IMR-90 (cell line): ENCODE results near the gene NGEF. TPM values are rescaled to one million over a fixed set of nuclear protein-coding genes. Genes with fewer than 3 reads are reported as not detected.

Experiments
- ATAC-seq: fragments of 200-7000 bp; cut with Tn5 transposase; 2 replicates; pipeline ENCODE4 v1.9.1; 2020; ENCODE audit warnings: low read depth, mild to moderate bottlenecking, moderate library complexity
- BruUV-seq: library from RNA; stranded (reverse); fragments of 400-500 nt; replicated peaks from 2 replicates; lab custom pipeline; 2021; lab: Mats Ljungman, UMichigan
- CTCF ChIA-PET: fragments of 300-600 bp; formaldehyde crosslinking; extraction: SDS; loops from one replicate; lab custom pipeline; 2021; ENCODE audit warnings: antibody characterized with exemption; lab: Yijun Ruan, JAX
- POLR2A ChIA-PET: fragments of 300-600 bp; sonication (Branson Sonifier 250); formaldehyde crosslinking; loops from one replicate; lab custom pipeline; 2022; ENCODE audit warnings: antibody characterized with exemption; ENCODE audit not compliant: unreplicated experiment; lab: Charles Lee
- DNase-seq: peaks from one replicate; pipeline ENCODE4 v3.0.0; 2013
- H2AFZ ChIP-seq: replicated peaks from 2 replicates; pipeline ENCODE3; 2013; ENCODE audit warnings: low read length, mild to moderate bottlenecking; ENCODE audit not compliant: poor library complexity
- H2AK5ac ChIP-seq: 2 replicates; pipeline ENCODE4 v1.6.1; 2013; ENCODE audit warnings: low read depth, low read length, inconsistent platforms
- H2AK9ac ChIP-seq: replicated peaks from 2 replicates; pipeline ENCODE3; 2013; ENCODE audit warnings: mild to moderate bottlenecking, low read depth, low read length, moderate library complexity; ENCODE audit not compliant: poor library complexity
- H2BK120ac ChIP-seq: 2 replicates; pipeline ENCODE4 v1.6.1; 2013; ENCODE audit warnings: low read depth, low read length, inconsistent platforms
- H2BK15ac ChIP-seq: 3 replicates; pipeline ENCODE4 v1.6.1; 2013; ENCODE audit warnings: low read depth, low read length, inconsistent platforms
- H2BK20ac ChIP-seq: 2 replicates; pipeline ENCODE4 v1.6.1; 2013; ENCODE audit warnings: low read depth, mild to moderate bottlenecking, inconsistent platforms, low read length, moderate library complexity
- H2BK5ac ChIP-seq: 2 replicates; pipeline ENCODE4 v1.6.1; 2013; ENCODE audit warnings: mild to moderate bottlenecking, low read depth, low read length, inconsistent platforms; ENCODE audit not compliant: poor library complexity, severe bottlenecking
- H3K14ac ChIP-seq: replicated peaks from 2 replicates; pipeline ENCODE4 v1.6.1; 2013; ENCODE audit warnings: low read depth, low read length, inconsistent platforms
- H3K18ac ChIP-seq: 2 replicates; pipeline ENCODE4 v1.6.1; 2013; ENCODE audit warnings: low read depth, low read length, control low read depth
- H3K23ac ChIP-seq: 2 replicates; pipeline ENCODE4 v1.6.1; 2013; ENCODE audit warnings: low read depth, low read length, inconsistent platforms
- H3K27ac ChIP-seq: 2 replicates; pipeline ENCODE4 v1.5.1; 2013; ENCODE audit warnings: mild to moderate bottlenecking, control low read depth, low read length; ENCODE audit not compliant: insufficient read depth
- H3K27me3 ChIP-seq: 2 replicates; pipeline ENCODE4 v1.6.1; 2013; ENCODE audit warnings: low read length; ENCODE audit not compliant: control insufficient read depth, insufficient read depth
- H3K36me3 ChIP-seq: 2 replicates; pipeline ENCODE4 v1.6.1; 2013; ENCODE audit warnings: low read length, mixed read lengths; ENCODE audit not compliant: control insufficient read depth, insufficient read depth
- H3K4ac ChIP-seq: 2 replicates; pipeline ENCODE4 v1.6.1; 2013; ENCODE audit warnings: low read depth, low read length, inconsistent platforms
- H3K4me1 ChIP-seq: 2 replicates; pipeline ENCODE4 v1.6.1; 2013; ENCODE audit warnings: low read length, mixed read lengths; ENCODE audit not compliant: control insufficient read depth, insufficient read depth
- H3K4me2 ChIP-seq: 2 replicates; pipeline ENCODE4 v1.6.1; 2013; ENCODE audit warnings: low read depth, mild to moderate bottlenecking, control low read depth, low read length, moderate library complexity
- H3K4me3 ChIP-seq: 2 replicates; pipeline ENCODE4 v1.5.1; 2013; ENCODE audit warnings: low read depth, mild to moderate bottlenecking, control low read depth, low read length, moderate library complexity; ENCODE audit not compliant: insufficient read depth
- H3K56ac ChIP-seq: 2 replicates; pipeline ENCODE4 v1.6.1; 2013; ENCODE audit warnings: low read length, inconsistent platforms; ENCODE audit not compliant: insufficient read depth; ENCODE audit errors: extremely low read depth
- H3K79me1 ChIP-seq, 2 experiments: 2 replicates each; pipeline ENCODE4 v1.6.1; 2013; ENCODE audit warnings: low read length in 2 of 2, inconsistent platforms in 1 of 2, low read depth in 1 of 2
- H3K9ac ChIP-seq: 2 replicates; pipeline ENCODE4 v1.6.1; 2013; ENCODE audit warnings: low read depth, low read length, control low read depth
- H3K9me1 ChIP-seq: 2 replicates; pipeline ENCODE4 v1.6.1; 2013; ENCODE audit warnings: low read length, inconsistent platforms; ENCODE audit not compliant: insufficient read depth
- H3K9me3 ChIP-seq: 2 replicates; pipeline ENCODE4 v1.6.1; 2013; ENCODE audit warnings: low read length; ENCODE audit not compliant: control insufficient read depth, insufficient read depth
- H4K20me1 ChIP-seq: 2 replicates; pipeline ENCODE4 v1.6.1; 2013; ENCODE audit warnings: low read length, inconsistent platforms; ENCODE audit not compliant: insufficient read depth
- H4K5ac ChIP-seq: 2 replicates; pipeline ENCODE4 v1.6.1; 2013; ENCODE audit warnings: mild to moderate bottlenecking, low read depth, low read length, control low read depth
- H4K8ac ChIP-seq, 2 experiments: 2 replicates each; pipeline ENCODE4 v1.6.1; 2013; ENCODE audit warnings: low read depth in 2 of 2, low read length in 2 of 2, control low read depth in 1 of 2, inconsistent platforms in 1 of 2
- H4K91ac ChIP-seq: 2 replicates; pipeline ENCODE4 v1.6.1; 2013; ENCODE audit warnings: low read depth, low read length, inconsistent platforms; ENCODE audit not compliant: insufficient read depth
- BHLHE40 ChIP-seq: fragments of 150-350 bp; IDR thresholded peaks from 2 replicates; pipeline ENCODE4 v1.6.1; 2016; ENCODE audit warnings: mild to moderate bottlenecking, low read depth, low read length
- CEBPB ChIP-seq: IDR thresholded peaks from 2 replicates; pipeline ENCODE4 v1.6.1; 2012; ENCODE audit warnings: low read depth, low read length, improper control_type of control experiment
- FOS ChIP-seq: fragments of 150-350 bp; IDR thresholded peaks from 2 replicates; pipeline ENCODE4 v1.6.1; 2016; ENCODE audit warnings: low read depth, low read length
- MAZ ChIP-seq: IDR thresholded peaks from 2 replicates; pipeline ENCODE4 v1.6.1; 2012; ENCODE audit warnings: low read depth, mild to moderate bottlenecking, low read length, improper control_type of control experiment, moderate library complexity, borderline replicate concordance
- MXI1 ChIP-seq: IDR thresholded peaks from 2 replicates; pipeline ENCODE4 v1.6.1; 2012; ENCODE audit warnings: low read depth, mild to moderate bottlenecking, low read length, moderate library complexity, borderline replicate concordance
- NFE2L2 ChIP-seq: fragments of 150-350 bp; IDR thresholded peaks from 2 replicates; pipeline ENCODE4 v1.6.1; 2016; ENCODE audit warnings: low read depth, mild to moderate bottlenecking, low read length
- POLR2A ChIP-seq: IDR thresholded peaks from 2 replicates; pipeline ENCODE4 v1.6.1; 2012; ENCODE audit warnings: mild to moderate bottlenecking, low read depth, low read length
- RAD21 ChIP-seq: IDR thresholded peaks from 2 replicates; pipeline ENCODE4 v1.6.1; 2012; ENCODE audit warnings: low read length, improper control_type of control experiment
- RCOR1 ChIP-seq: IDR thresholded peaks from 2 replicates; pipeline ENCODE4 v1.6.1; 2012; ENCODE audit warnings: mild to moderate bottlenecking, low read length, improper control_type of control experiment; ENCODE audit not compliant: insufficient replicate concordance
- SMC3 ChIP-seq: fragments of 150-350 bp; IDR thresholded peaks from 2 replicates; pipeline ENCODE4 v1.6.1; 2016; ENCODE audit warnings: low read depth, mild to moderate bottlenecking, antibody characterized with exemption, low read length, moderate library complexity
- WGBS, 2 experiments: methylation state at CpG; one replicate each; pipeline versions ENCODE4 v1.1.5 to v1.1.7; 2013; ENCODE audit warnings: missing lambda C conversion rate in 2 of 2; ENCODE audit not compliant: insufficient read length in 1 of 2; ENCODE audit errors: extremely low coverage in 2 of 2; 5-methylcytosine and 5-hydroxymethylcytosine counted together
- dilution Hi-C: fragments of 300-500 bp; cut with HindIII; formaldehyde crosslinking; loops from one replicate; pipeline ENCODE4 v1.14.3; 2018; ENCODE audit warnings: low sequenced_read_pairs; ENCODE audit not compliant: unreplicated experiment
- in situ Hi-C: fragments of 300-500 bp; cut with MboI; formaldehyde crosslinking; loops from 3 replicates; pipeline ENCODE4 v1.14.3; 2019; ENCODE audit warnings: low sequenced_read_pairs, inconsistent platforms, mixed read lengths
- intact Hi-C: fragments of 100-400 bp; cut with micrococcal nuclease; formaldehyde crosslinking; loops from 2 replicates; pipeline ENCODE4 v1.10.0; 2022
- polyA plus RNA-seq, 3 experiments: library from polyadenylated mRNA; depleted of rRNA; stranded (reverse); fragments of >200 nt; gene quantifications; 2 replicates each; pipeline ENCODE4 v1.2.3, GENCODE V29; 2012; ENCODE audit warnings: low replicate concordance in 1 of 3
- total RNA-seq: library from RNA; depleted of rRNA; stranded (reverse); fragments of >200 nt; gene quantifications from 2 replicates; pipeline ENCODE4 v1.2.3, GENCODE V29; 2012
- TF ChIP-seq, protein P1 (sequence below): conservative IDR thresholded peaks from 2 replicates; pipeline ENCODE4 v1.5.1; 2012; ENCODE audit warnings: mild to moderate bottlenecking, low read depth, low read length, improper control_type of control experiment
- TF ChIP-seq, protein P2 (sequence below): fragments of 150-350 bp; IDR thresholded peaks from 2 replicates; pipeline ENCODE4 v1.6.1; 2016; ENCODE audit warnings: low read depth, mild to moderate bottlenecking, low read length, moderate library complexity, borderline replicate concordance
- TF ChIP-seq, protein P3 (sequence below): fragments of 150-350 bp; IDR thresholded peaks from 2 replicates; pipeline ENCODE4 v1.6.1; 2017; ENCODE audit warnings: mild to moderate bottlenecking, antibody characterized with exemption, low read length, low read depth

Gene NGEF
- total and polyA plus RNA-seq, 2 of the 4 experiments (the other 2 are of a cell fraction): 1.1 to 1.7 TPM

DNA sequence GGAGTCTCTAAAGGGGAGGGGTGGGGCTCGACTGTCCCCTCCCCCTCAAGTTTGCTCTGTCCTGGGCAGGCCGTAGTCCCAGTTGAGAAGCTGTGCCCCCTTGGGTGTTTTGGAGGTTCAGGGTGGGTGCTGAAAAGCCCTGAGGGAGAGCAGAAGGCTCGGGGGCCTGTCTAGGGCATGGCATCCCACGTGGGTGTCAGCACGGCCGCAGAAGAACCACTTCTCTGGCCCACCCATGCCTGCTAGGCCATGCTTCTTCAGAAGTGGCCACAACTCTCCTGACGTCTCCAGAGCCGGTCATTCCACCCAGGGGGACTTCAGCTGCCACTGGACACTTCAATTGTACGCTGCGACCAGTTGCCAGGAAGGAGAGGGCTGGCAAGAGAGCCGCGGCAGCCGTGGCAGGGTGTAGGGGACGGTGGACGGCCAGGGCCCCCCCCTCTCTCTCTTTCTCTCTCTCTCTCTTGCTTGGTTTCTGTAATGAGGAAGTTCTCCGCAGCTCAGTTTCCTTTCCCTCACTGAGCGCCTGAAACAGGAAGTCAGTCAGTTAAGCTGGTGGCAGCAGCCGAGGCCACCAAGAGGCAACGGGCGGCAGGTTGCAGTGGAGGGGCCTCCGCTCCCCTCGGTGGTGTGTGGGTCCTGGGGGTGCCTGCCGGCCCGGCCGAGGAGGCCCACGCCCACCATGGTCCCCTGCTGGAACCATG is 46.9 kb upstream of the NGEF start, which contains the start of gene INPP5D:
INPP5D (plus strand) TSS at position 546 of the 704 bp plus-strand sequence; CDS start at position 683, 137 bp downstream.
- in situ Hi-C loops: loop anchor here (10.0 kb wide), 1 partner anchor 205 kb away; no protein-coding TSS in a partner anchor

More for the DNA sequence above, 46.9 kb upstream of the NGEF start, which contains the start of gene INPP5D:
- no peak within 1 kb of the TSS for H3K56ac ChIP-seq
- no peaks in the 10 kb centered on the region for H3K9me1 ChIP-seq
- H3K4ac ChIP-seq: no peak within 1 kb of the TSS
- H3K27me3 ChIP-seq: peaks cover 2% of the 10 kb centered on the region; the same call in 1 of the 2 replicates
- H3K14ac ChIP-seq: no peak within 1 kb of the TSS
- TF ChIP-seq MXI1 (no peak), POLR2A (no peak), RCOR1 (no peak), RAD21 (no peak), MAZ (no peak), CEBPB (no peak), BHLHE40 (no peak), FOS (no peak), NFE2L2 (no peak), SMC3 (no peak)
- TF ChIP-seq, protein P1, sequence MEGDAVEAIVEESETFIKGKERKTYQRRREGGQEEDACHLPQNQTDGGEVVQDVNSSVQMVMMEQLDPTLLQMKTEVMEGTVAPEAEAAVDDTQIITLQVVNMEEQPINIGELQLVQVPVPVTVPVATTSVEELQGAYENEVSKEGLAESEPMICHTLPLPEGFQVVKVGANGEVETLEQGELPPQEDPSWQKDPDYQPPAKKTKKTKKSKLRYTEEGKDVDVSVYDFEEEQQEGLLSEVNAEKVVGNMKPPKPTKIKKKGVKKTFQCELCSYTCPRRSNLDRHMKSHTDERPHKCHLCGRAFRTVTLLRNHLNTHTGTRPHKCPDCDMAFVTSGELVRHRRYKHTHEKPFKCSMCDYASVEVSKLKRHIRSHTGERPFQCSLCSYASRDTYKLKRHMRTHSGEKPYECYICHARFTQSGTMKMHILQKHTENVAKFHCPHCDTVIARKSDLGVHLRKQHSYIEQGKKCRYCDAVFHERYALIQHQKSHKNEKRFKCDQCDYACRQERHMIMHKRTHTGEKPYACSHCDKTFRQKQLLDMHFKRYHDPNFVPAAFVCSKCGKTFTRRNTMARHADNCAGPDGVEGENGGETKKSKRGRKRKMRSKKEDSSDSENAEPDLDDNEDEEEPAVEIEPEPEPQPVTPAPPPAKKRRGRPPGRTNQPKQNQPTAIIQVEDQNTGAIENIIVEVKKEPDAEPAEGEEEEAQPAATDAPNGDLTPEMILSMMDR: no peak
- TF ChIP-seq, protein P2, sequence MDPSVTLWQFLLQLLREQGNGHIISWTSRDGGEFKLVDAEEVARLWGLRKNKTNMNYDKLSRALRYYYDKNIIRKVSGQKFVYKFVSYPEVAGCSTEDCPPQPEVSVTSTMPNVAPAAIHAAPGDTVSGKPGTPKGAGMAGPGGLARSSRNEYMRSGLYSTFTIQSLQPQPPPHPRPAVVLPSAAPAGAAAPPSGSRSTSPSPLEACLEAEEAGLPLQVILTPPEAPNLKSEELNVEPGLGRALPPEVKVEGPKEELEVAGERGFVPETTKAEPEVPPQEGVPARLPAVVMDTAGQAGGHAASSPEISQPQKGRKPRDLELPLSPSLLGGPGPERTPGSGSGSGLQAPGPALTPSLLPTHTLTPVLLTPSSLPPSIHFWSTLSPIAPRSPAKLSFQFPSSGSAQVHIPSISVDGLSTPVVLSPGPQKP: no peak
- TF ChIP-seq, protein P3, sequence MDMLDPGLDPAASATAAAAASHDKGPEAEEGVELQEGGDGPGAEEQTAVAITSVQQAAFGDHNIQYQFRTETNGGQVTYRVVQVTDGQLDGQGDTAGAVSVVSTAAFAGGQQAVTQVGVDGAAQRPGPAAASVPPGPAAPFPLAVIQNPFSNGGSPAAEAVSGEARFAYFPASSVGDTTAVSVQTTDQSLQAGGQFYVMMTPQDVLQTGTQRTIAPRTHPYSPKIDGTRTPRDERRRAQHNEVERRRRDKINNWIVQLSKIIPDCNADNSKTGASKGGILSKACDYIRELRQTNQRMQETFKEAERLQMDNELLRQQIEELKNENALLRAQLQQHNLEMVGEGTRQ: no peak
- no peaks in the 10 kb centered on the region for H3K9me3 ChIP-seq
- no peak within 1 kb of the TSS for H2BK15ac ChIP-seq
- DNase-seq: no peak
- dilution Hi-C loops: no loop called here
- no peaks in the 10 kb centered on the region for H4K20me1 ChIP-seq
- H4K8ac ChIP-seq: no peak within 1 kb of the TSS
- H2AK5ac ChIP-seq: no peak within 1 kb of the TSS
- no peak within 1 kb of the TSS for H2BK20ac ChIP-seq
- ATAC-seq: no peak
- H2AK9ac ChIP-seq: no peak within 1 kb of the TSS
- H2AFZ ChIP-seq: peak within 1 kb of the TSS; percentile 21
- H3K4me1 ChIP-seq: peaks cover 4% of the 10 kb centered on the region; the same call in 1 of the 2 replicates
- POLR2A ChIA-PET: no interaction called here
- H3K18ac ChIP-seq: no peak within 1 kb of the TSS
- CTCF ChIA-PET: no interaction called here
- no peak within 1 kb of the TSS for H3K9ac ChIP-seq
- H3K36me3 ChIP-seq: no peaks in the 10 kb centered on the region
- no peak within 1 kb of the TSS for H3K4me2 ChIP-seq
- no peak within 1 kb of the TSS for H3K27ac ChIP-seq
- no peak within 1 kb of the TSS for H2BK5ac ChIP-seq
- WGBS, 2 experiments: 77% methylated on average over 5 of the region's 26 CpGs; no CpG with 5 or more reads in 1 of the 2 experiments
- H3K4me3 ChIP-seq: no peak within 1 kb of the TSS
- H2BK120ac ChIP-seq: no peak within 1 kb of the TSS
- intact Hi-C loops: no loop called here
- H3K23ac ChIP-seq: no peak within 1 kb of the TSS
- no peak within 1 kb of the TSS for H4K5ac ChIP-seq
- no peak within 1 kb of the TSS for H4K91ac ChIP-seq
- BruUV-seq: no TSS peak
- no peaks in the 10 kb centered on the region for H3K79me1 ChIP-seq
